Measurements from ENCODE around the gene SCG5. TPM values are rescaled to one million over a fixed set of nuclear protein-coding genes. Genes with fewer than 3 reads are reported as not detected.

The SCG5 gene
- total and polyA plus RNA-seq, 2 donors from 2014 or later: 1.3 to 1.6 TPM

DNA sequence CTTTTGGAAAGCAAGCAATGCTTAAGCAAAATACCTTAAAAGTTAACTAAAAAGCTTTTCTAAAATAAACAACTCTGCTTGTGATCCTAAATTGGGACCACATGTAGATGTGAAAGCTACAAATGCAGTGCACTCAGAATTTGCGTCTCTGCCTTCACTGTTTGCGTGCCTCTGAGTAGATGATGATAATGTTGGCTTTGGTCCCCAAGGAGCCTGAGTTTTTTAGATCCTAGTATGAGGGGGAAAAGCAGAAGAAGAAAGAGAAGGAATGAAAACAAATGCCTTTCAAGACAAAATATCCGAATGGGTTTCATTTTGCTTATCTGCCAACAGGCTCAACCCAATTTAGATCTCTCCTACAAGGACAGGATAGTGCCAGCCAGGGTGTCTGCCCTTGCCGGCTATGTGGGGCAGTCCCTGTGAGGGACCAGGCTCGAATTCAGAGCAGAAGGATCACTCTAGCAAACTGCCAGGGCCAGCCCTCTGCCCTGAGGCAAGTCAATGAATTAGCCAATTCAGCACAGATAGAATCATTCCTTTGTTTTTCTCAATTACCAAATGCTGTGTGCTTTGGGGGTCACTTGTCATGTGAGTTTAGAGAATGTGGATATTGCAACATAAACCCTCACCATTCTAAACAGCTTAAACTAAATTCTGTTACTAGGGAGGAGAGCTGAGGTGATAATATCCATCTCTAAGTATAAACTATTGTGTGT is 28.5 kb downstream of the SCG5 start:
- peaks cover 0 to 2% (median 0%) of the 10 kb centered on the region in 3 donors for H3K4me1 ChIP-seq (ENCODE audit: control insufficient read depth in 2 of 3, insufficient read depth in 2 of 3, low read depth in 1 of 3, low read length in 3 of 3)
- H3K36me3 ChIP-seq (ENCODE audit: control insufficient read depth in 2 of 3, insufficient read depth in 3 of 3, low read length in 3 of 3): no peaks in the 10 kb centered on the region
- no peaks in the 10 kb centered on the region for H3K9me3 ChIP-seq (ENCODE audit: control insufficient read depth in 2 of 3, insufficient read depth in 1 of 3, low read length in 3 of 3)
- no peak overlapping the region for H3K27ac ChIP-seq (ENCODE audit: low read depth in 2 of 2, low read length in 2 of 2)
- H3K9ac ChIP-seq (ENCODE audit: low read length in 3 of 3): no peak overlapping the region
- intact Hi-C loops (cut with DNase I): loop anchor here (10.0 kb wide), 1 partner anchor 315 kb away; no protein-coding TSS in a partner anchor
- H3K4me3 ChIP-seq (ENCODE audit: low read length in 3 of 3): no peak overlapping the region
- DNase-seq: no peak
- no peak for FAIRE-seq
- TF ChIP-seq, protein P1, sequence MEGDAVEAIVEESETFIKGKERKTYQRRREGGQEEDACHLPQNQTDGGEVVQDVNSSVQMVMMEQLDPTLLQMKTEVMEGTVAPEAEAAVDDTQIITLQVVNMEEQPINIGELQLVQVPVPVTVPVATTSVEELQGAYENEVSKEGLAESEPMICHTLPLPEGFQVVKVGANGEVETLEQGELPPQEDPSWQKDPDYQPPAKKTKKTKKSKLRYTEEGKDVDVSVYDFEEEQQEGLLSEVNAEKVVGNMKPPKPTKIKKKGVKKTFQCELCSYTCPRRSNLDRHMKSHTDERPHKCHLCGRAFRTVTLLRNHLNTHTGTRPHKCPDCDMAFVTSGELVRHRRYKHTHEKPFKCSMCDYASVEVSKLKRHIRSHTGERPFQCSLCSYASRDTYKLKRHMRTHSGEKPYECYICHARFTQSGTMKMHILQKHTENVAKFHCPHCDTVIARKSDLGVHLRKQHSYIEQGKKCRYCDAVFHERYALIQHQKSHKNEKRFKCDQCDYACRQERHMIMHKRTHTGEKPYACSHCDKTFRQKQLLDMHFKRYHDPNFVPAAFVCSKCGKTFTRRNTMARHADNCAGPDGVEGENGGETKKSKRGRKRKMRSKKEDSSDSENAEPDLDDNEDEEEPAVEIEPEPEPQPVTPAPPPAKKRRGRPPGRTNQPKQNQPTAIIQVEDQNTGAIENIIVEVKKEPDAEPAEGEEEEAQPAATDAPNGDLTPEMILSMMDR (IDR thresholded peaks at IDR 0.05; ENCODE audit: borderline replicate concordance, extremely low read depth, insufficient read depth): no peak
- no peaks in the 10 kb centered on the region for H3K27me3 ChIP-seq (ENCODE audit: control insufficient read depth, insufficient read depth, low read length)

DNA sequence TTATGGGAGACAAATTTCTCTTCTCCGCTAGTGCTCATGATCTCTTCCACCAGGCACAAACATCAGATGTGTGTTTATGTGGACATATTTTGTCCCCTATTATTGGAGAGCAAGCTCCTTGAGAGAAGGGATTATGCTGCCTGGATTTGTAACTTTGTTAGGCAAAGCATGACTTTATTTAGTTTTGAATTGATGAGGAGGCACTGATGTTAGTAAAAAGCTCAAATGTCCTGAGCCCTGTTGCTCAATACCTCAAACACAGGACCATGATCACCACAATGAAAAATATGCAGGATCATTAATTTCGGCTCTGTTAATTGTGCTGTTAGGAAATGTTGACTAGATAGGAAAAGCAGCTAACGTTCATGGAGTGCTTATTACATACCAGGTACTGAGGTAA is 29.1 kb downstream of the SCG5 start:
- no peak for DNase-seq
- Histone ChIP-seq H3K36me3 (ENCODE audit: control insufficient read depth in 2 of 3, insufficient read depth in 3 of 3, low read length in 3 of 3) (no peaks in the 10 kb centered on the region), H3K4me3 (ENCODE audit: low read length in 3 of 3) (no peak overlapping the region), H3K27me3 (ENCODE audit: control insufficient read depth, insufficient read depth, low read length) (no peaks in the 10 kb centered on the region), H3K9ac (ENCODE audit: low read length in 3 of 3) (no peak overlapping the region), H3K9me3 (ENCODE audit: control insufficient read depth in 2 of 3, insufficient read depth in 1 of 3, low read length in 3 of 3) (no peaks in the 10 kb centered on the region), H3K4me1 (ENCODE audit: control insufficient read depth in 2 of 3, insufficient read depth in 2 of 3, low read depth in 1 of 3, low read length in 3 of 3) (peaks cover 0 to 2% (median 0%) of the 10 kb centered on the region in 3 donors), H3K27ac (ENCODE audit: low read depth in 2 of 2, low read length in 2 of 2) (no peak overlapping the region)
- TF ChIP-seq, protein P1 (IDR thresholded peaks at IDR 0.05; ENCODE audit: borderline replicate concordance, extremely low read depth, insufficient read depth): no peak
- no peak for FAIRE-seq
- intact Hi-C loops (cut with DNase I): no loop called here

DNA sequence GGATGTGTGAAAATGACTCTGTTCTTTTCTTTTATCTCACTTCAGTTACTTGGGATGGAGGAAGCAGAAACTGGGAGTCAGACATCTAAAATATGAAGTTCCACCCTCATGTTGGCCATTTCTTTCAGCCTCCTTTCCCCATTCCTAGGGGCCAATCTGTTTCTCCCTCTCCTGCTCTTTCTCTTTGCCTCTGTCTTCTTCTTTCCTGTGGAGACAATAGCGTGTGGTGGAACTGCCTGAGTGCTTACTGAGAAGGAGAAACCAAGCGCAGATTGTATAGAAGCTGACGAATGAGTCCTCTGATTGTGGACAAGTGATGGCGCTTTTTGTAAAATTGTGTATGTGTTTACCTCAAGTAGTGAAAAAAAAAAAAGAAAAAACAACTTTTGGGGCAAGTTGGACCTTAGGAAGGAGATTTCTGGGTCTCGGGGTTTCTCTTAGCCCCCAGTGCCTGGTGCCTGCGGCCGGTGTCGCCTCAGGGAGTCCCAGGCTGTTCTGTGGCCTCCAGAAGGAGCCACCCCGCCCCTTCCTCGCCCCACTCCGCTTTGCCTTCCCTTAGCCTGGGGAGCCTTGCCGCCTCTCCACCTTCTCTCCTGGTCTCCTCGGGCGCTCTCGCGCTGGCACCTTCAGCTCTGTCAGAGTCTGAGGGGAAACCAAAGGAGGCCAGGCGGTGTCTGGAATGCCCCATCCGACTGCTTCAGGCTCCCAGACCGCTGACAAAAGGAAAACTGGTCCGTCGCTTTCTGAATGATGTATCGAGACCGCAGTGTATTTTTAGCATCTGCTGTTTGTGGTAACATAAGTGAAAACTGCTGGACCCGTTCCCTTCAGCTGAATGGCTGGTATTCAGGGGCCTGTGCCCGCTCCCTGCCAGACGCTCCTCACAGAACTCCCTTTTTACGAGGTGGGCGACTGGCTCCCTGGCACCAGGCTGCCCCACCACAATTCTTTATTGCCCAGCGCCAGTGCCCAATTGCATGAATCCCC is 30.1 kb downstream of the SCG5 start:
- Histone ChIP-seq H3K9me3 (ENCODE audit: control insufficient read depth in 2 of 3, insufficient read depth in 1 of 3, low read length in 3 of 3) (no peaks in the 10 kb centered on the region), H3K27ac (ENCODE audit: low read depth in 2 of 2, low read length in 2 of 2) (no peak overlapping the region), H3K9ac (ENCODE audit: low read length in 3 of 3) (no peak overlapping the region), H3K36me3 (ENCODE audit: control insufficient read depth in 2 of 3, insufficient read depth in 3 of 3, low read length in 3 of 3) (no peaks in the 10 kb centered on the region), H3K27me3 (ENCODE audit: control insufficient read depth, insufficient read depth, low read length) (no peaks in the 10 kb centered on the region), H3K4me3 (ENCODE audit: low read length in 3 of 3) (no peak overlapping the region), H3K4me1 (ENCODE audit: control insufficient read depth in 2 of 3, insufficient read depth in 2 of 3, low read depth in 1 of 3, low read length in 3 of 3) (peaks cover 0 to 2% (median 0%) of the 10 kb centered on the region in 3 donors)
- no peak for DNase-seq
- intact Hi-C loops (cut with DNase I): no loop called here
- FAIRE-seq: no peak
- TF ChIP-seq, protein P1 (IDR thresholded peaks at IDR 0.05; ENCODE audit: borderline replicate concordance, extremely low read depth, insufficient read depth): no peak
